Muscle of arm (tissue), 14 donors: Measurements from ENCODE around the gene HCLS1. TPM values are rescaled to one million over a fixed set of nuclear protein-coding genes. Genes with fewer than 3 reads are reported as not detected.
"Not testable (repeated sequence)": the region's sequence is repeated elsewhere in the genome, so short reads cannot be mapped to it uniquely, and the experiment has no call there.

Experiments
- DNase-seq: peaks from one replicate; pipeline ENCODE4 v3.0.0-alpha.2; 2013
- long read RNA-seq, 11 donors: transcript quantifications; one replicate each; lab custom pipeline, GENCODE V29; 2026
- polyA plus RNA-seq, 12 donors: library from polyadenylated mRNA; unstranded; fragments of 120-200 nt; gene quantifications; one replicate each; pipeline ENCODE4 v1.2.1, GENCODE V29; 2013; ENCODE audit not compliant: insufficient read length in 12 of 12

Gene HCLS1
- 10 to 100 TPM in 1 of 12 donors, 1 to 10 TPM in 10, not detected in 1; 5.2 to 33.2 (median 6.2) TPM for polyA plus RNA-seq
- long read RNA-seq, donor 1, partial matches to known transcripts, result 0 of 3 reads
- long read RNA-seq, donor 1, other reads (novel, unspliced or antisense), result 0 of 3 reads
- long read RNA-seq, donor 2, partial matches to known transcripts, result 0 of 2 reads
- long read RNA-seq, donor 2, other reads (novel, unspliced or antisense), result 0 of 2 reads
- long read RNA-seq, donor 3, partial matches to known transcripts, result 0 of 1 reads
- long read RNA-seq, donor 3, other reads (novel, unspliced or antisense), result 0 of 1 reads
- long read RNA-seq, donor 4, partial matches to known transcripts, result 0 of 1 reads
- long read RNA-seq, donor 4, other reads (novel, unspliced or antisense), result 0 of 1 reads
- long read RNA-seq, donor 5, partial matches to known transcripts, result 0 of 1 reads
- long read RNA-seq, donor 5, other reads (novel, unspliced or antisense), result 0 of 1 reads
- long read RNA-seq, donor 6, partial matches to known transcripts, result 0 of 1 reads
- long read RNA-seq, donor 6, other reads (novel, unspliced or antisense), result 0 of 1 reads
- long read RNA-seq, donor 7, result 0 reads
- long read RNA-seq, donor 8, result 0 reads
- long read RNA-seq, donor 9, partial matches to known transcripts, result 0 of 2 reads
- long read RNA-seq, donor 9, other reads (novel, unspliced or antisense), result 0 of 2 reads
- long read RNA-seq, donor 10, result 0 reads
- long read RNA-seq, donor 11, result 0 reads

GRCh38 chr3:121660356-121661171 lies at the start of gene HCLS1:
TSS of gene HCLS1 (minus strand) at chr3:121660903. CDS start at chr3:121658347, 2,556 bp downstream.
- no peak for DNase-seq

GRCh38 chr3:121710347-121710746 lies 49.6 kb upstream of the HCLS1 start:
- no peak for DNase-seq

- DNase-seq, result no peak
Measured at GRCh38 chr3:121707531-121708273, 47.0 kb upstream of the HCLS1 start.

GRCh38 chr3:121705541-121705940 lies 44.8 kb upstream of the HCLS1 start:
- DNase-seq, result no peak

GRCh38 chr3:121703973-121704372 lies 43.3 kb upstream of the HCLS1 start:
- DNase-seq, result no peak

- DNase-seq, result peak; percentile 21
Measured at GRCh38 chr3:121698901-121699300, 38.2 kb upstream of the HCLS1 start.

GRCh38 chr3:121698476-121698875 lies 37.8 kb upstream of the HCLS1 start:
- DNase-seq, result no peak

- DNase-seq, result no peak
Measured at GRCh38 chr3:121696186-121696585, 35.5 kb upstream of the HCLS1 start.

- DNase-seq, result no peak
Measured at GRCh38 chr3:121692010-121692699, 31.5 kb upstream of the HCLS1 start.

GRCh38 chr3:121690777-121691405 lies 30.2 kb upstream of the HCLS1 start:
- DNase-seq, result no peak

GRCh38 chr3:121688747-121689146 lies 28.0 kb upstream of the HCLS1 start:
- DNase-seq, result not testable (repeated sequence)

GRCh38 chr3:121681792-121682191 lies 21.1 kb upstream of the HCLS1 start:
- no peak for DNase-seq

GRCh38 chr3:121677141-121677540 lies 16.4 kb upstream of the HCLS1 start:
- DNase-seq, result no peak

GRCh38 chr3:121670676-121671075 lies 10.0 kb upstream of the HCLS1 start:
- no peak for DNase-seq

GRCh38 chr3:121667333-121667732 lies 6.6 kb upstream of the HCLS1 start:
- no peak for DNase-seq

- DNase-seq, result no peak
Measured at GRCh38 chr3:121665488-121665887, 4.8 kb upstream of the HCLS1 start.

GRCh38 chr3:121663171-121663847 lies 2.6 kb upstream of the HCLS1 start:
- no peak for DNase-seq

- DNase-seq, result no peak
Measured at GRCh38 chr3:121662742-121663141, 2.0 kb upstream of the HCLS1 start.

GRCh38 chr3:121661376-121661775 lies 673 bp upstream of the HCLS1 start:
- DNase-seq, result no peak

GRCh38 chr3:121659586-121659985 lies 1.1 kb downstream of the HCLS1 start:
- DNase-seq, result no peak
